HepG2 (cell line): ENCODE measurements around the gene CD2AP. TPM values are rescaled to one million over a fixed set of nuclear protein-coding genes. Genes with fewer than 3 reads are reported as not detected.

ENCODE experiments used
- ATAC-seq: fragments of 200-7000 bp; cut with Tn5 transposase; 3 replicates; pipeline ENCODE4 v1.9.1; 2020; ENCODE audit warnings: mild to moderate bottlenecking, moderate library complexity
- BruUV-seq: library from RNA; stranded (reverse); fragments of 400-500 nt; replicated peaks from 2 replicates; lab custom pipeline; 2021; lab: Mats Ljungman, UMichigan
- CTCF ChIA-PET: fragments of 300-600 bp; formaldehyde crosslinking; extraction: SDS; loops from one replicate; lab custom pipeline; 2021; ENCODE audit warnings: low total read pairs, inconsistent platforms, low intra/inter-chr PET ratio; lab: Yijun Ruan, JAX
- POLR2A ChIA-PET: fragments of 350-600 bp; sonication (Branson Sonifier 250); formaldehyde crosslinking; loops from one replicate; lab custom pipeline; 2020; ENCODE audit warnings: antibody characterized with exemption, inconsistent platforms; lab: Yijun Ruan, JAX
- DNase-seq: peaks from one replicate; pipeline ENCODE4 v3.0.0-alpha.2; 2015; ENCODE audit warnings: low spot score
- FAIRE-seq: peaks from 3 replicates; lab custom pipeline; 2011; peaks lifted over from hg19 to GRCh38; lab: Jason Lieb, UNC
- H2AFZ ChIP-seq: one replicate; pipeline ENCODE4 v1.6.1; 2011; ENCODE audit warnings: low read length, inconsistent platforms
- H3K27ac ChIP-seq: fragments of 300-600 bp; 3 replicates; pipeline ENCODE4 v1.8.0; 2011; ENCODE audit warnings: mixed run types, mild to moderate bottlenecking, mixed read lengths, low read length, inconsistent platforms; ENCODE audit not compliant: insufficient read depth; ENCODE audit errors: extremely low read length
- H3K27me3 ChIP-seq, 2 experiments: fragments of 200-600 bp in 1 of 2; 2 replicates in 1 of 2; 3 replicates in 1 of 2; pipeline versions ENCODE4 v1.6.0 to v1.8.0; 2011; ENCODE audit warnings: low read length in 2 of 2, mild to moderate bottlenecking in 2 of 2, moderate library complexity in 2 of 2, inconsistent platforms in 1 of 2; ENCODE audit not compliant: insufficient read depth in 2 of 2, control insufficient read depth in 1 of 2
- H3K36me3 ChIP-seq, 2 experiments: fragments of 200-600 bp in 1 of 2; replicated peaks in 1 of 2; 2 replicates in 1 of 2; 3 replicates in 1 of 2; pipeline versions ENCODE4 v1.5.1 to v1.8.0; 2011; ENCODE audit warnings: low read length in 2 of 2, inconsistent platforms in 1 of 2; ENCODE audit not compliant: insufficient read depth in 2 of 2, control insufficient read depth in 1 of 2
- H3K4me1 ChIP-seq: 2 replicates; pipeline ENCODE4 v1.5.1; 2012; ENCODE audit warnings: low read length, inconsistent platforms; ENCODE audit not compliant: insufficient read depth
- H3K4me2 ChIP-seq: 2 replicates; pipeline ENCODE4 v1.6.0; 2011; ENCODE audit warnings: low read depth, low read length, inconsistent platforms
- H3K4me3 ChIP-seq, 3 experiments: fragments of 200-600 bp in 1 of 3; sonication (generic), shearing (Covaris generic) in 1 of 3; replicated peaks in 1 of 3; 2 replicates each; pipeline ENCODE4 v1.5.1; 2011 to 2016; ENCODE audit warnings: low read length in 3 of 3, inconsistent platforms in 2 of 3, low read depth in 2 of 3, mild to moderate bottlenecking in 2 of 3, control low read depth in 1 of 3, mixed read lengths in 1 of 3; ENCODE audit not compliant: insufficient read depth in 1 of 3
- H3K79me2 ChIP-seq: one replicate; pipeline ENCODE4 v1.6.1; 2011; ENCODE audit warnings: low read length, inconsistent platforms; ENCODE audit not compliant: insufficient read depth
- H3K9ac ChIP-seq: 2 replicates; pipeline ENCODE4 v1.6.0; 2011; ENCODE audit warnings: mild to moderate bottlenecking, low read depth, low read length, inconsistent platforms; ENCODE audit not compliant: insufficient read depth
- H3K9me3 ChIP-seq: 2 replicates; pipeline ENCODE4 v1.5.1; 2012; ENCODE audit warnings: mild to moderate bottlenecking, low read length
- H4K20me1 ChIP-seq: 2 replicates; pipeline ENCODE4 v1.6.0; 2011; ENCODE audit warnings: inconsistent platforms, mild to moderate bottlenecking, low read length, moderate library complexity; ENCODE audit not compliant: insufficient read depth
- AGO2 ChIP-seq: fragments of 200-400 bp; formaldehyde crosslinking; optimal IDR thresholded peaks from 2 replicates; pipeline ENCODE3; 2017; ENCODE audit warnings: mild to moderate bottlenecking, low read depth, low read length, moderate library complexity
- ATM ChIP-seq: fragments of 450-650 bp; IDR thresholded peaks from 2 replicates; pipeline ENCODE4 v1.7.1; 2017; ENCODE audit warnings: mild to moderate bottlenecking, borderline replicate concordance
- CHCHD3 ChIP-seq: sonication (generic); formaldehyde crosslinking; IDR thresholded peaks from 2 replicates; pipeline ENCODE4 v1.8.0; 2022; ENCODE audit warnings: mild to moderate bottlenecking, missing genetic modification reagents, moderate library complexity
- ELF1 ChIP-seq: sonication (generic); formaldehyde crosslinking; IDR thresholded peaks from 2 replicates; pipeline ENCODE4 v1.4.0; 2020; ENCODE audit warnings: missing genetic modification reagents
- HNF4G ChIP-seq, 2 experiments: sonication (generic) in 1 of 2; formaldehyde crosslinking in 1 of 2; IDR thresholded peaks; 2 replicates each; pipeline versions ENCODE4 v1.4.0 to v1.6.1; 2011 to 2020; ENCODE audit warnings: borderline replicate concordance in 2 of 2, low read depth in 2 of 2, mild to moderate bottlenecking in 2 of 2, low read length in 1 of 2, missing genetic modification reagents in 1 of 2, moderate library complexity in 1 of 2
- HNRNPK ChIP-seq: fragments of 200-400 bp; formaldehyde crosslinking; IDR thresholded peaks from 2 replicates; pipeline ENCODE4 v1.6.1; 2018; ENCODE audit warnings: low read length, low read depth, moderate library complexity, mild to moderate bottlenecking; ENCODE audit not compliant: poor library complexity, severe bottlenecking
- JUN ChIP-seq: sonication (generic); formaldehyde crosslinking; IDR thresholded peaks from 2 replicates; pipeline ENCODE4 v1.4.0; 2020; ENCODE audit warnings: mild to moderate bottlenecking, missing genetic modification reagents
- MAF1 ChIP-seq: sonication (generic); formaldehyde crosslinking; IDR thresholded peaks from 2 replicates; pipeline ENCODE4 v1.5.0; 2020; ENCODE audit warnings: missing genetic modification reagents, borderline replicate concordance
- MBD4 ChIP-seq: IDR thresholded peaks from 2 replicates; pipeline ENCODE4 v1.6.1; 2012; ENCODE audit warnings: low read length, inconsistent platforms, borderline replicate concordance
- PAF1 ChIP-seq: IDR thresholded peaks from 2 replicates; pipeline ENCODE4 v1.6.1; 2016; ENCODE audit warnings: missing genetic modification reagents, missing compliant biosample characterization
- POLR2G ChIP-seq: fragments of 200-400 bp; formaldehyde crosslinking; IDR thresholded peaks from 2 replicates; pipeline ENCODE4 v1.6.1; 2018; ENCODE audit warnings: mild to moderate bottlenecking, low read depth, low read length, moderate library complexity
- RBM22 ChIP-seq: fragments of 200-400 bp; formaldehyde crosslinking; optimal IDR thresholded peaks from 2 replicates; pipeline ENCODE3; 2017; ENCODE audit warnings: mild to moderate bottlenecking, low read length, moderate library complexity
- SIX1 ChIP-seq: sonication (generic); formaldehyde crosslinking; IDR thresholded peaks from 2 replicates; pipeline ENCODE4 v1.4.0; 2020; ENCODE audit warnings: missing genetic modification reagents, borderline replicate concordance
- ZNF367 ChIP-seq: sonication (generic); formaldehyde crosslinking; IDR thresholded peaks from 2 replicates; pipeline ENCODE4 v1.4.0; 2020; ENCODE audit warnings: missing genetic modification reagents, borderline replicate concordance
- ZNF564 ChIP-seq: sonication (generic); formaldehyde crosslinking; IDR thresholded peaks from 2 replicates; pipeline ENCODE4 v1.8.1; 2023; ENCODE audit warnings: mild to moderate bottlenecking, missing genetic modification reagents
- ZNF816 ChIP-seq: sonication (generic); formaldehyde crosslinking; IDR thresholded peaks from 2 replicates; pipeline ENCODE4 v1.8.0; 2022; ENCODE audit warnings: missing genetic modification reagents, mild to moderate bottlenecking, borderline replicate concordance
- WGBS: methylation state at CpG from one replicate; pipeline ENCODE4 v1.1.6; 2017; ENCODE audit warnings: low lambda C conversion rate; 5-methylcytosine and 5-hydroxymethylcytosine counted together
- in situ Hi-C: cut with HindIII; loops from 2 replicates; pipeline ENCODE4 v1.10.0; 2017; ENCODE audit warnings: low pct_unique_long_range_greater_than_20kb; ENCODE audit not compliant: extremely low pct_ligation_motif_present
- intact Hi-C: fragments of 100-400 bp; cut with micrococcal nuclease; formaldehyde crosslinking; loops from one replicate; pipeline ENCODE4 v1.10.0; 2022; ENCODE audit not compliant: unreplicated experiment
- polyA plus RNA-seq, 8 experiments: library from polyadenylated mRNA; depleted of rRNA in 3 of 8; stranded (reverse) in 7 of 8; unstranded in 1 of 8; fragments of >200 nt; fragmentation: Illumina TruSeq in 4 of 8; extraction: Trizol in 4 of 8; gene quantifications; 2 replicates each; pipeline versions ENCODE4 v1.2.1 to v1.2.3, GENCODE V29; 2011 to 2016; ENCODE audit warnings: low read depth in 4 of 8, missing spikeins in 1 of 8, mixed read lengths in 1 of 8; ENCODE audit not compliant: insufficient read depth in 1 of 8
- total RNA-seq, 5 experiments: library from RNA; depleted of rRNA; stranded (reverse); fragments of >200 nt; fragmentation: Illumina TruSeq; extraction: Trizol; gene quantifications; 2 replicates each; pipeline ENCODE4 v1.2.3, GENCODE V29; 2016; ENCODE audit warnings: low read depth in 1 of 5
- TF ChIP-seq, protein P1 (sequence below): sonication (generic); formaldehyde crosslinking; IDR thresholded peaks from 2 replicates; pipeline ENCODE4 v1.9.0; 2021; ENCODE audit warnings: missing genetic modification reagents, borderline replicate concordance
- TF ChIP-seq, protein P2 (sequence below): sonication (generic); formaldehyde crosslinking; IDR thresholded peaks from 2 replicates; pipeline ENCODE4 v1.5.1; 2020; ENCODE audit warnings: missing genetic modification reagents, mild to moderate bottlenecking, borderline replicate concordance

Gene CD2AP
- total and polyA plus RNA-seq, 2 of the 13 experiments (the other 11 are each of a cell fraction or from before 2014, with no cell fraction given): 8.6 to 31.9 TPM

DNA sequence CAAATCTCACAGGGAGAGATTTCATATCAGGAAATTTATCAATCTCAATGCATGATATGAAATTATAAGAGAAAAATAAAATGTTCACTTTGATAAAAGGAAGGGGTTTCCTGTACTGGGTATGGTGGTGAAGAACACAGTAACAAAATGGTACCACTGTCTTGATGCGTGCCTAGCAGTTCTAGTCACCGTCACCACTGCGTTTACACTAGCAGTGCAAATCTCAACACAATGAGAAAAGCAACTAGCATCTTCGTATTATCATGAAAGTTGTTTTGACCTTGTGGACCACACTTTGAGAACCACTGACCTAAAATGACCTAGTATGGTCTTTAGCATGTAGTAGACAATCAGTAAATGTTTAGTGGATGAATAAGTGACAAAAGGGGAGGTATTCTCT is 152.4 kb downstream of the CD2AP start:
- 90% methylated on average over 4 of the region's 4 CpGs for WGBS

DNA sequence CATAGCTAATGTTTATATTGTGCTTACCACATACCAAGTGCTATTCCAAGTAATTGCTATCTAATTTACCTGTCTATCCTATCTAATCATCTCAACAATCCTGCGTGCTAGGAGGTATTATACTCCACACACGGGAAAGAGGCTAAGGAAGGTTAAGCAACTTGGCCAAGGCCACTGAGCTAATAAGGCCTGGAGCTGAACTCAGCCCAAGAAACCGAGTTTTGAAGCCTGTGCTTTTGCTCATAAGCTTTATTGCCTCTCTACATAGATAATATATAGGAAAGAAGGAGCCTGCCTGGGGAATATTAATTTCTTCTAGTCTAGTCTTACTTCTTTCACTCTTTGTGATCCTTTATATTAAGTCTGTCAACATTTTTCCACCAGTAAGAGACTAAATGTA is 153.0 kb downstream of the CD2AP start:
- ChIA-PET CTCF (interaction anchor here (1.5 to 3.1 kb wide), 2 partner anchors 103 to 149 kb away, joined by 13 to 37 read pairs; no protein-coding TSS in a partner anchor), POLR2A (no interaction called here)
- no peak for DNase-seq
- no peak overlapping the region for H3K4me2 ChIP-seq
- FAIRE-seq: no peak
- peaks cover 31% of the 10 kb centered on the region for H3K4me1 ChIP-seq
- H4K20me1 ChIP-seq: no peaks in the 10 kb centered on the region
- H3K27ac ChIP-seq: no peak overlapping the region
- 0 out of 5 replicates have a peak, but pooled peaks cover 0 to 4% of the 10 kb centered on the region in 2 experiments for H3K27me3 ChIP-seq
- no peak overlapping the region for H3K9ac ChIP-seq
- no peaks in the 10 kb centered on the region for H3K36me3 ChIP-seq
- no peak for ATAC-seq
- H2AFZ ChIP-seq: no peak overlapping the region
- no peaks in the 10 kb centered on the region for H3K9me3 ChIP-seq
- no peaks in the 10 kb centered on the region for H3K79me2 ChIP-seq
- intact Hi-C loops (loop anchor here (2.0 to 10.0 kb wide), 3 partner anchors 216 to 1784 kb away; no protein-coding TSS in a partner anchor), in situ Hi-C loops (loop anchor here (5.0 kb wide), 1 partner anchor 152 kb away; the partner anchor contains the start of gene OPN5)
- BruUV-seq: no TSS peak
- no peak overlapping the region for H3K4me3 ChIP-seq
- WGBS: 50% methylated on average over 3 of the region's 3 CpGs
- no peak for TF ChIP-seq SIX1 (CRISPR knock-in tag)
- TF ChIP-seq MAF1 (CRISPR knock-in tag): no peak
- no peak for TF ChIP-seq ZNF816
- TF ChIP-seq ZNF564 (CRISPR knock-in tag): no peak
- TF ChIP-seq ATM: no peak
- TF ChIP-seq, protein P1, sequence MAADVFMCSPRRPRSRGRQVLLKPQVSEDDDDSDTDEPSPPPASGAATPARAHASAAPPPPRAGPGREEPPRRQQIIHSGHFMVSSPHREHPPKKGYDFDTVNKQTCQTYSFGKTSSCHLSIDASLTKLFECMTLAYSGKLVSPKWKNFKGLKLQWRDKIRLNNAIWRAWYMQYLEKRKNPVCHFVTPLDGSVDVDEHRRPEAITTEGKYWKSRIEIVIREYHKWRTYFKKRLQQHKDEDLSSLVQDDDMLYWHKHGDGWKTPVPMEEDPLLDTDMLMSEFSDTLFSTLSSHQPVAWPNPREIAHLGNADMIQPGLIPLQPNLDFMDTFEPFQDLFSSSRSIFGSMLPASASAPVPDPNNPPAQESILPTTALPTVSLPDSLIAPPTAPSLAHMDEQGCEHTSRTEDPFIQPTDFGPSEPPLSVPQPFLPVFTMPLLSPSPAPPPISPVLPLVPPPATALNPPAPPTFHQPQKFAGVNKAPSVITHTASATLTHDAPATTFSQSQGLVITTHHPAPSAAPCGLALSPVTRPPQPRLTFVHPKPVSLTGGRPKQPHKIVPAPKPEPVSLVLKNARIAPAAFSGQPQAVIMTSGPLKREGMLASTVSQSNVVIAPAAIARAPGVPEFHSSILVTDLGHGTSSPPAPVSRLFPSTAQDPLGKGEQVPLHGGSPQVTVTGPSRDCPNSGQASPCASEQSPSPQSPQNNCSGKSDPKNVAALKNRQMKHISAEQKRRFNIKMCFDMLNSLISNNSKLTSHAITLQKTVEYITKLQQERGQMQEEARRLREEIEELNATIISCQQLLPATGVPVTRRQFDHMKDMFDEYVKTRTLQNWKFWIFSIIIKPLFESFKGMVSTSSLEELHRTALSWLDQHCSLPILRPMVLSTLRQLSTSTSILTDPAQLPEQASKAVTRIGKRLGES (CRISPR knock-in tag): no peak
- TF ChIP-seq ZNF367 (CRISPR knock-in tag): no peak
- no peak for TF ChIP-seq MBD4
- no peak for TF ChIP-seq CHCHD3 (CRISPR knock-in tag)
- TF ChIP-seq, protein P2, sequence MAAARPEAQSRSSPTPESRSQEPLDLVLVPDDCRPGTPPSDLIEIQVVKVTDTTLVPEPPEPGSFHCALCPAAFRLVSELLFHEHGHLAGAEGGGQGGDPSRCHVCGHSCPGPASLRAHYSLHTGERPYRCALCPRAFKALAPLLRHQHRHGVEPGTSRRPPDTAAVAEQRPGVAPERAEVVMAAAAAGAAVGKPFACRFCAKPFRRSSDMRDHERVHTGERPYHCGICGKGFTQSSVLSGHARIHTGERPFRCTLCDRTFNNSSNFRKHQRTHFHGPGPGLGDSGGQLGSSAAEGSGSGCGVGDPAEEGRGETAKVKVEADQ: no peak
- TF ChIP-seq HNRNPK: no peak
- no peak for TF ChIP-seq ELF1 (CRISPR knock-in tag)

More for the DNA sequence above, 152.4 kb downstream of the CD2AP start:
- Histone ChIP-seq H3K36me3 (no peaks in the 10 kb centered on the region; a peak in 1 of 5 replicates), H3K4me1 (peaks cover 28% of the 10 kb centered on the region), H3K4me2 (no peak overlapping the region), H3K79me2 (no peaks in the 10 kb centered on the region), H3K27ac (no peak overlapping the region), H3K27me3 (0 out of 5 replicates have a peak, but pooled peaks cover 0 to 4% of the 10 kb centered on the region in 2 experiments), H3K4me3 (no peak overlapping the region), H4K20me1 (no peaks in the 10 kb centered on the region), H3K9ac (no peak overlapping the region), H3K9me3 (no peaks in the 10 kb centered on the region), H2AFZ (no peak overlapping the region)
- peak; percentile 38 for TF ChIP-seq AGO2
- no peak for TF ChIP-seq JUN (CRISPR knock-in tag)
- no peak for TF ChIP-seq HNF4G (IDR thresholded peaks at IDR 0.05; ENCODE audit: borderline replicate concordance, low read depth, low read length)
- TF ChIP-seq HNF4G (CRISPR knock-in tag; IDR thresholded peaks at IDR 0.05; ENCODE audit: borderline replicate concordance, low read depth): no peak
- TF ChIP-seq POLR2G: peak; percentile 38; the same call in 1 of the 2 replicates
- peak; percentile 66; the same call in 1 of the 2 replicates for TF ChIP-seq PAF1 (CRISPR knock-in tag)
- TF ChIP-seq RBM22: peak; percentile 80
- BruUV-seq: no TSS peak
- FAIRE-seq (no peak), DNase-seq (no peak), ATAC-seq (no peak)
- intact Hi-C loops: loop anchor here (2.0 to 10.0 kb wide), 3 partner anchors 215 to 1785 kb away; no protein-coding TSS in a partner anchor
- CTCF ChIA-PET: no interaction called here
- POLR2A ChIA-PET: no interaction called here
- in situ Hi-C loops: loop anchor here (5.0 kb wide), 1 partner anchor 152 kb away; the partner anchor contains the start of gene OPN5
